ENCODE measurements around the gene MORC2.

- TF ChIP-seq POLR2AphosphoS5 (IDR thresholded peaks at IDR 0.05; ENCODE audit: low read depth, low read length) (no peak), SIN3A (IDR thresholded peaks at IDR 0.05; ENCODE audit: borderline replicate concordance, insufficient read depth, low read length) (no peak)
- TF ChIP-seq, protein P1, sequence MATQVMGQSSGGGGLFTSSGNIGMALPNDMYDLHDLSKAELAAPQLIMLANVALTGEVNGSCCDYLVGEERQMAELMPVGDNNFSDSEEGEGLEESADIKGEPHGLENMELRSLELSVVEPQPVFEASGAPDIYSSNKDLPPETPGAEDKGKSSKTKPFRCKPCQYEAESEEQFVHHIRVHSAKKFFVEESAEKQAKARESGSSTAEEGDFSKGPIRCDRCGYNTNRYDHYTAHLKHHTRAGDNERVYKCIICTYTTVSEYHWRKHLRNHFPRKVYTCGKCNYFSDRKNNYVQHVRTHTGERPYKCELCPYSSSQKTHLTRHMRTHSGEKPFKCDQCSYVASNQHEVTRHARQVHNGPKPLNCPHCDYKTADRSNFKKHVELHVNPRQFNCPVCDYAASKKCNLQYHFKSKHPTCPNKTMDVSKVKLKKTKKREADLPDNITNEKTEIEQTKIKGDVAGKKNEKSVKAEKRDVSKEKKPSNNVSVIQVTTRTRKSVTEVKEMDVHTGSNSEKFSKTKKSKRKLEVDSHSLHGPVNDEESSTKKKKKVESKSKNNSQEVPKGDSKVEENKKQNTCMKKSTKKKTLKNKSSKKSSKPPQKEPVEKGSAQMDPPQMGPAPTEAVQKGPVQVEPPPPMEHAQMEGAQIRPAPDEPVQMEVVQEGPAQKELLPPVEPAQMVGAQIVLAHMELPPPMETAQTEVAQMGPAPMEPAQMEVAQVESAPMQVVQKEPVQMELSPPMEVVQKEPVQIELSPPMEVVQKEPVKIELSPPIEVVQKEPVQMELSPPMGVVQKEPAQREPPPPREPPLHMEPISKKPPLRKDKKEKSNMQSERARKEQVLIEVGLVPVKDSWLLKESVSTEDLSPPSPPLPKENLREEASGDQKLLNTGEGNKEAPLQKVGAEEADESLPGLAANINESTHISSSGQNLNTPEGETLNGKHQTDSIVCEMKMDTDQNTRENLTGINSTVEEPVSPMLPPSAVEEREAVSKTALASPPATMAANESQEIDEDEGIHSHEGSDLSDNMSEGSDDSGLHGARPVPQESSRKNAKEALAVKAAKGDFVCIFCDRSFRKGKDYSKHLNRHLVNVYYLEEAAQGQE (IDR thresholded peaks at IDR 0.05; ENCODE audit: insufficient read depth in 1 of 2, low read depth in 2 of 2, low read length in 2 of 2): no peak
These were observed 25.2 kb downstream of the MORC2 start for GRCh38 chr22:30943368-30943767.

All from PFSK-1 (cell line).